Measurements from ENCODE around the gene GDPD4.

GDPD4 gene

GRCh38 chr11:77207019-77207485 lies 94.4 kb downstream of the GDPD4 start:
- POLR2A ChIA-PET, result no interaction called here
- TF ChIP-seq CTCF (IDR thresholded peaks at IDR 0.05; ENCODE audit: insufficient read depth, low read length, missing control alignments), result no peak
- H3K4me3 ChIP-seq (ENCODE audit: low read depth, low read length), result no peak overlapping the region
- CTCF ChIA-PET, result interaction anchor here (0.7 to 3.9 kb wide), 3 partner anchors 11 to 341 kb away, joined by 3 to 25 read pairs (median 6); no protein-coding TSS in a partner anchor
- DNase-seq (ENCODE audit: low read depth, low spot score), result no peak

- ChIA-PET CTCF (interaction anchor here (2.4 to 3.9 kb wide), 2 partner anchors 11 to 342 kb away, joined by 6 to 25 read pairs; no protein-coding TSS in a partner anchor), POLR2A (no interaction called here)
- no peak for DNase-seq (ENCODE audit: low read depth, low spot score)
- no peak for TF ChIP-seq CTCF (IDR thresholded peaks at IDR 0.05; ENCODE audit: insufficient read depth, low read length, missing control alignments)
- H3K4me3 ChIP-seq (ENCODE audit: low read depth, low read length), result no peak overlapping the region
These were observed 95.0 kb downstream of the GDPD4 start for GRCh38 chr11:77206264-77207018.

- CTCF ChIA-PET, result interaction anchor here (1.5 to 3.9 kb wide), 4 partner anchors 10 to 344 kb away, joined by 3 to 25 read pairs (median 11); no protein-coding TSS in a partner anchor
- TF ChIP-seq CTCF (IDR thresholded peaks at IDR 0.05; ENCODE audit: insufficient read depth, low read length, missing control alignments), result no peak
- POLR2A ChIA-PET, result no interaction called here
- no peak overlapping the region for H3K4me3 ChIP-seq (ENCODE audit: low read depth, low read length)
- DNase-seq (ENCODE audit: low read depth, low spot score), result no peak
These were observed 95.8 kb downstream of the GDPD4 start for GRCh38 chr11:77205467-77206263.

DNA sequence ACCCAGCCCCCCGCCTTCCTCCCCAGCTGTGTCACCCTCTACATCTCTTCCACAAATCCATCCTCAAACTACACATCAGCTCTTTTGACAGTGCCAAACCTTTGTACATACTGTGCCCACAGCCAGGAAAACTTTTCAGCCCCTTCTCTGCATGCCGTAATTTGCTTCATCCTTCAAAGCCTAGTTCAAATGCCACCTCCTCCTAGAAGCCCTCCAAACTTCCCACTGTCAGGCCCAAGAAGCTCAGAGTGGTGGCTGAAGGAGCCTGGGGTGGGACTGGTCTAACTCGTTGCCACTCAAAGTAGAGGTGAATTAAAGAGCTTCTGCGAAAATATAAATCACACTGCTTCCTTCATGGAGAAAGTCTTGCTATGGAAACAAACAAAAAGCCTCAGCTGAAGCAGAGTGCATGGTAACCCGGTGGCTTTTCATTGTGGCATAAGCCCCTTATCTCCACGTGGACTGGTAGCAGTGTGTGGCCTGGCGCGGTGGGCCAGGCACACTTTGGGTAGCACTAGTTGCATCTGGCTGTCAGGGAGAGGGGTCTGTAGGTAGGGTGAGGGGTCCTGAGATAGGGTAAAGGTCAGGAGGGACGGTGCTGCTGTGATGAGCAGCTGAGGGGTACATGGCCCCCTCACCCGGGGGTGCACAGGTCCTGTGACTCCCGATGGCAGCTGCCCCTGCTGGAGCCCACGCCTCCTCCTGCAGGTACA lies 96.6 kb downstream of the GDPD4 start:
- ChIA-PET POLR2A (no interaction called here), CTCF (interaction anchor here (0.8 to 3.9 kb wide), 8 partner anchors 10 to 354 kb away, joined by 3 to 25 read pairs (median 3); partner anchors contain the start of gene MYO7A)
- no peak for DNase-seq (ENCODE audit: low read depth, low spot score)
- no peak overlapping the region for H3K4me3 ChIP-seq (ENCODE audit: low read depth, low read length)
- no peak for TF ChIP-seq CTCF (IDR thresholded peaks at IDR 0.05; ENCODE audit: insufficient read depth, low read length, missing control alignments)

GRCh38 chr11:77203901-77204753 lies 97.4 kb downstream of the GDPD4 start:
- no peak for TF ChIP-seq CTCF (IDR thresholded peaks at IDR 0.05; ENCODE audit: insufficient read depth, low read length, missing control alignments)
- ChIA-PET POLR2A (no interaction called here), CTCF (interaction anchor here (0.7 to 3.9 kb wide), 10 partner anchors 8 to 355 kb away, joined by 3 to 25 read pairs (median 3); partner anchors contain the start of gene MYO7A)
- H3K4me3 ChIP-seq (ENCODE audit: low read depth, low read length), result no peak overlapping the region
- DNase-seq (ENCODE audit: low read depth, low spot score), result no peak
